Duodenal mucosa (tissue), 2 donors: ENCODE results near the gene SEZ6.
"Not testable (repeated sequence)": the region's sequence is repeated elsewhere in the genome, so short reads cannot be mapped to it uniquely, and the experiment has no call there.

Experiments used
- H3K27ac ChIP-seq: one replicate; pipeline ENCODE4 v1.7.0; 2013; ENCODE audit warnings: low read depth, low read length
- H3K27me3 ChIP-seq, 2 donors: one replicate each; pipeline ENCODE4 v1.7.0; 2013; ENCODE audit warnings: low read length in 2 of 2, control low read depth in 1 of 2; ENCODE audit not compliant: insufficient read depth in 2 of 2, control insufficient read depth in 1 of 2
- H3K36me3 ChIP-seq, 2 donors: one replicate each; pipeline ENCODE4 v1.7.0; 2013; ENCODE audit warnings: low read length in 2 of 2, control low read depth in 1 of 2; ENCODE audit not compliant: insufficient read depth in 2 of 2, control insufficient read depth in 1 of 2
- H3K4me1 ChIP-seq, 2 donors: one replicate each; pipeline ENCODE4 v1.7.0; 2013; ENCODE audit warnings: low read length in 2 of 2, control low read depth in 1 of 2; ENCODE audit not compliant: insufficient read depth in 2 of 2, control insufficient read depth in 1 of 2
- H3K4me3 ChIP-seq, 2 donors: one replicate each; pipeline ENCODE4 v1.7.0; 2013; ENCODE audit warnings: low read length in 2 of 2, low read depth in 1 of 2
- H3K9ac ChIP-seq, 2 donors: one replicate each; pipeline ENCODE4 v1.7.0; 2013; ENCODE audit warnings: low read length in 2 of 2, low read depth in 1 of 2
- H3K9me3 ChIP-seq, 2 donors: one replicate each; pipeline ENCODE4 v1.7.0; 2013; ENCODE audit warnings: low read length in 2 of 2, control low read depth in 1 of 2; ENCODE audit not compliant: control insufficient read depth in 1 of 2

Gene SEZ6

GRCh38 chr17:28944343-28944742 lies 61.5 kb downstream of the SEZ6 start:
- H3K9ac ChIP-seq = no peak overlapping the region
- H3K4me3 ChIP-seq = no peak overlapping the region
- no peak overlapping the region for H3K27ac ChIP-seq
- peaks cover 26 to 31% of the 10 kb centered on the region in 2 donors for H3K4me1 ChIP-seq
- H3K27me3 ChIP-seq = no peaks in the 10 kb centered on the region
- peaks cover 0 to 20% of the 10 kb centered on the region in 2 donors for H3K36me3 ChIP-seq
- no peaks in the 10 kb centered on the region for H3K9me3 ChIP-seq

DNA sequence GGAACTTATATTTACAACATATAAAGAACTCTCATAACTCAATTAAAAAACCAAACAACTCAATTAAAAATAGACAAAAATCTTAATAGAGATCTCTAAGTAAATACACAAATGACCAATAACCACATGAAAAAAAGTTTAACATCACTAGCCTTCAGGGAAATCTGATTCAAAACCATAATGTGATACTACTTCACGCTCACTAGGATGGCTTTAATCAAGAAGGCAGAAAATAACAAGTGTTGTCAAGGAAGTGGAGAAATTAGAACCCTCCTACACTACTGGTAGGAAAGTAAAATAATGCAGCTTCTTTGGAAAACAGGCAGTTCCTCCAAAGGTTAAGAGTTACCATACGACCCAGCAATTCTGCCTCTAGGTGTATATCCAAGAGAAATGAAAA lies 62.9 kb downstream of the SEZ6 start:
- no peak overlapping the region for H3K27ac ChIP-seq
- peaks cover 0 to 28% of the 10 kb centered on the region in 2 donors for H3K36me3 ChIP-seq
- peaks cover 18 to 24% of the 10 kb centered on the region in 2 donors for H3K4me1 ChIP-seq
- H3K4me3 ChIP-seq = no peak overlapping the region
- H3K9ac ChIP-seq = no peak overlapping the region
- no peaks in the 10 kb centered on the region for H3K27me3 ChIP-seq
- no peaks in the 10 kb centered on the region for H3K9me3 ChIP-seq

DNA sequence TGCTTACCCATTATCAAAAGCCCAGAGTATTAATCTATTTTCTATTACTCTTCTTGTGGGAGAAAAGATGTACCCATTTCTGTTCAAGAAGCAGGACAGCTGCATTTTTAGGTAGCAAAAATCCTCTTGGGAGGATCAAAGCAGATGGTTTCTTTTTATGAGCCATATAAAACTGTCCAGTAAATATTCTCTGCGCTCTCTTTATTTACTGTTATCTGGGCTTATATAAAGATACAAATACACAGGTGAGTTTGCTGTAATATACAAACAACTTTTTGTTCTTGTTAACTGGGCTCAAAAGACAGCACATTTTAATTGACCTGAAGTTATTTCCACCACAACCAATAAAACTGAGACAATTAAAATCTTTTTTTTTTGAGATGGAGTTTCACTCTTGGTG lies 64.6 kb downstream of the SEZ6 start:
- Histone ChIP-seq H3K4me3 (no peak overlapping the region), H3K27me3 (no peaks in the 10 kb centered on the region), H3K4me1 (peaks cover 15 to 23% of the 10 kb centered on the region in 2 donors), H3K9ac (no peak overlapping the region), H3K9me3 (no peaks in the 10 kb centered on the region), H3K36me3 (peaks cover 0 to 28% of the 10 kb centered on the region in 2 donors), H3K27ac (no peak overlapping the region)

DNA sequence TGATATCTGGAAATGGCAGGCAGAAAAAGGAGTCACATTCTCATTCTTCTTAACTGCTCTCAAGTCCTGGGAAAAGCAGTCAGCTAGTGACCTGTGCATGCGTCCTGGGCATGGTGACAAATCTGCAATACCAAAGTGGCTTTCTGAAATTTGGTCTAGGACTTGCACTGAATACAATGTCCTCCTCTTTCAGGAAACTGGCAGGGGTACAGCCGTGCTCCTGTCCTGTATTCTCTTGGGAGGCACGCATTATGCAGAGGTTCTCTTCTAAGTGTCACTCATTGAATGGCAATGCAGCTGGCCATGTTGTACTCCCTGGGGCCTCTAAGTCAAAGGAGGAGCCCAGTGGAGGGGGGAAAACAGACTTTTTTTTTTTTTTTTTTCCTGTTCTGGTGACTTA lies 65.2 kb downstream of the SEZ6 start:
- Histone ChIP-seq H3K9ac (no peak overlapping the region), H3K9me3 (no peaks in the 10 kb centered on the region), H3K27ac (no peak overlapping the region), H3K4me1 (peaks cover 20 to 24% of the 10 kb centered on the region in 2 donors), H3K36me3 (peaks cover 2 to 28% of the 10 kb centered on the region in 2 donors), H3K4me3 (no peak overlapping the region), H3K27me3 (no peaks in the 10 kb centered on the region)

DNA sequence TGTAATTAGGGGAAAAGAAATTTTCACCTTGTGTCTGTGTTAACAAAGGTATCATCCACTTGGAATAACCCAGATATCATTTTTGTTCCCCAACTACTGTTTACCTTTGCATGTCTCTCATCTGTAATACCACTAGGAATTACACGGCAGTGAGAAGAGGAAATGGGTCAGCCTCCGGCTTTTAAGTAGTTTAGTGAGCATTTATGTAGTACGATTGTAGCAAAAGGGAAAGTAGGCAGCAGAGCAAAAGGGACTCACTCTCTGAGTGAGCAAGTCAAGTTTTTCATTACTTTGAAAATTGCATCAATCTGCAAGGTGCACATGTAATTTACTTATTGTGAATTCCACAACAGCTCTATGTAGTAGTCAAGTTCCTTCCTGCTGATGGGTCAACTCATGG lies 65.7 kb downstream of the SEZ6 start:
- Histone ChIP-seq H3K9me3 (no peaks in the 10 kb centered on the region), H3K27ac (no peak overlapping the region), H3K27me3 (no peaks in the 10 kb centered on the region), H3K36me3 (peaks cover 4 to 28% of the 10 kb centered on the region in 2 donors), H3K4me1 (peaks cover 20 to 21% of the 10 kb centered on the region in 2 donors), H3K4me3 (no peak overlapping the region), H3K9ac (no peak overlapping the region)

GRCh38 chr17:28938552-28938951 lies 67.3 kb downstream of the SEZ6 start:
- peaks cover 18 to 20% of the 10 kb centered on the region in 2 donors for H3K4me1 ChIP-seq

DNA sequence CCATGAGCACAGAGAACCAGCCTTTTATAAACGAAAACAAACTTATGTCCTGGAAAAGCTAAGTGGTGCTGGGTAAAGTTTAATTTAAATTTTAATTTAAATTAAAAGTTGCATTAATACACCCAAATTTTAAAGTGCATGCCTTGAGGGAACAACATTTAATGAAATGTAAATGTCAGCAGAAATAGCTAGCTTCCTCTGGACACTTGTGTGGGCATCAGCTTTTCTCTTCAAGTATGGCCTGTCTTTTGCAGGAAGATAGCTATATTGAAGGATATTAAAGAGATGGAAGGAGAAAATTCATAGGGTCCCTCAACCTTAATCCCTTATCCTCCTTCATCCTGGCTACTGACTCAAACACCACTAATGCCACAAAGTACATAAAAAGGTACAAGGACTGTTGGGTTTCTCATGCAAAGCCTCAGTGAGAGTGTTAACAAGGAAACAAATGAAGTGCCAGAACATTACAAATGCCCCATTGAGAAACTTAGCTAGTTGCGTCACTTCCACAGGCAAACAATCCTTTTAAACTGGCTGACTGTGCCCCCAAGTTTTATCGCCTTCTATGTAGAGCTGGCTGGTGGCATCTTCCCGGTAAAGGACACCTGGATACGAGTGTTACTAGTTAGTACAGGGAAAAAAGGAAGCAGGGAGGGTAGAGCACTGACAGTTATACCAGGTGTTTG lies 68.6 kb downstream of the SEZ6 start:
- Histone ChIP-seq H3K9me3 (no peaks in the 10 kb centered on the region), H3K27ac (no peak overlapping the region), H3K27me3 (no peaks in the 10 kb centered on the region), H3K4me1 (peaks cover 18 to 20% of the 10 kb centered on the region in 2 donors), H3K36me3 (peaks cover 4 to 24% of the 10 kb centered on the region in 2 donors), H3K4me3 (no peak overlapping the region), H3K9ac (no peak overlapping the region)

More at GRCh38 chr17:28938552-28938951, 67.3 kb downstream of the SEZ6 start:
- Histone ChIP-seq H3K36me3 (peaks cover 4 to 25% of the 10 kb centered on the region in 2 donors), H3K4me3 (no peak overlapping the region), H3K27me3 (no peaks in the 10 kb centered on the region), H3K9me3 (no peaks in the 10 kb centered on the region), H3K9ac (no peak overlapping the region), H3K27ac (no peak overlapping the region)

GRCh38 chr17:28935744-28936460 lies 69.9 kb downstream of the SEZ6 start:
- no peak overlapping the region for H3K27ac ChIP-seq
- no peaks in the 10 kb centered on the region for H3K9me3 ChIP-seq
- no peaks in the 10 kb centered on the region for H3K27me3 ChIP-seq
- H3K9ac ChIP-seq = no peak overlapping the region
- H3K36me3 ChIP-seq = peaks cover 4 to 19% of the 10 kb centered on the region in 2 donors
- peaks cover 18 to 20% of the 10 kb centered on the region in 2 donors for H3K4me1 ChIP-seq
- H3K4me3 ChIP-seq = no peak overlapping the region

- H3K4me1 ChIP-seq = peaks cover 15 to 18% of the 10 kb centered on the region in 2 donors
- not testable (repeated sequence) for H3K4me3 ChIP-seq, H3K27me3 ChIP-seq, H3K27ac ChIP-seq, H3K9ac ChIP-seq, H3K9me3 ChIP-seq
- H3K36me3 ChIP-seq = peaks cover 4 to 15% of the 10 kb centered on the region in 2 donors
These were observed 71.3 kb downstream of the SEZ6 start for GRCh38 chr17:28934508-28934907.

DNA sequence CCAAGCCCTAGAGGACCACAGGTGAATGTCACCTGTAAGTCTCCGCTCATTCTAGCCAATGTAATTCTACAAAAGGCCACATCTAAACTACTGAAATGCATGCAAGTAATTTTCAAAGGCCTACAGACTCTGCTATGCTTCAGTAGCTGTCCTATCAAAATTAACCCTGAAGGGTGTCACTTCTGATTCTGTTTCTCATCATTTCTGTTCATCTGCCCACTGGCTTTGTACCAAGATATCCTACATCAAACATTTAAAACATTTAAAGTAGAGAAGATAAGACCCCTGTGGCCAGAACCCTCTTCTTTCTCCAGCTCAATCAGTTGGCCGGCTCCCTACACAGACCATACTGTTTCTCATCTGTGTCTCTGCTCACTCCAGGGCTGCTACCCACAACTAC lies 76.0 kb downstream of the SEZ6 start:
- no peak overlapping the region for H3K27ac ChIP-seq
- H3K4me3 ChIP-seq = no peak overlapping the region
- H3K27me3 ChIP-seq = no peaks in the 10 kb centered on the region
- no peak overlapping the region for H3K9ac ChIP-seq
- H3K36me3 ChIP-seq = peaks cover 6 to 26% of the 10 kb centered on the region in 2 donors
- no peaks in the 10 kb centered on the region for H3K9me3 ChIP-seq
- H3K4me1 ChIP-seq = peaks cover 7 to 11% of the 10 kb centered on the region in 2 donors
